Right cardiac atrium (tissue), 5 donors: Measurements from ENCODE around the gene FAM227B. TPM values are rescaled to one million over a fixed set of nuclear protein-coding genes. Genes with fewer than 3 reads are reported as not detected.

Experiments
- ATAC-seq, 2 donors: fragments of 200-7000 bp; cut with Tn5 transposase; one replicate each; pipeline versions ENCODE4 v1.8.0 to v1.9.1; 2020; ENCODE audit warnings: moderate library complexity in 2 of 2, mild to moderate bottlenecking in 1 of 2
- DNase-seq, 3 donors: peaks; one replicate each; pipeline ENCODE4 v3.0.0-alpha.2; 2020
- H3K27ac ChIP-seq: one replicate; pipeline ENCODE4 v1.5.1; 2013; ENCODE audit warnings: mild to moderate bottlenecking, low read length, control low read depth, moderate library complexity
- H3K27me3 ChIP-seq: one replicate; pipeline ENCODE4 v1.6.1; 2013; ENCODE audit not compliant: control insufficient read depth, insufficient read depth
- H3K4me1 ChIP-seq: one replicate; pipeline ENCODE4 v1.6.1; 2013; ENCODE audit warnings: low read length; ENCODE audit not compliant: control insufficient read depth, insufficient read depth
- H3K4me3 ChIP-seq: one replicate; pipeline ENCODE4 v1.5.1; 2013; ENCODE audit warnings: low read length, control low read depth
- H3K9me3 ChIP-seq: one replicate; pipeline ENCODE4 v1.6.1; 2013; ENCODE audit warnings: low read length; ENCODE audit not compliant: control insufficient read depth
- WGBS: extraction: QIAGEN DNeasy Blood & Tissue Kit; methylation state at CpG from one replicate; pipeline ENCODE4 v1.1.7; 2013; 5-methylcytosine and 5-hydroxymethylcytosine counted together
- intact Hi-C, 4 donors: fragments of 100-400 bp; cut with DNase I; formaldehyde crosslinking; loops; one replicate each; pipeline versions ENCODE4 v1.11.0 to v1.14.0; 2022 to 2023
- polyA plus RNA-seq: library from polyadenylated mRNA; stranded (reverse); fragments of 200-250 nt; gene quantifications from one replicate; pipeline ENCODE4 v1.2.3, GENCODE V29; 2013
- total RNA-seq, 4 donors: library from RNA; stranded (reverse); fragmentation: NEBNext Ultra II Directional; extraction: Animal tissue kit (Norgen Biotek cat#: 25700); gene quantifications; one replicate each; pipeline ENCODE4 v1.2.1, GENCODE V29; 2021
- donor health status: healthy with polysubstance abuse.
- donor health status: DM: no; HTN: yes; CAD: no.
- donor health status: DM: no; HTN: no; CAD: no.
- donor health status: DM: no; HTN: yes; CAD: no; lungs with severe emphysema.
- donor health status: DM: yes; HTN: yes; CAD: no.

FAM227B gene
- total and polyA plus RNA-seq, 5 donors, result 9.8 to 19.2 (median 12.4) TPM

DNA sequence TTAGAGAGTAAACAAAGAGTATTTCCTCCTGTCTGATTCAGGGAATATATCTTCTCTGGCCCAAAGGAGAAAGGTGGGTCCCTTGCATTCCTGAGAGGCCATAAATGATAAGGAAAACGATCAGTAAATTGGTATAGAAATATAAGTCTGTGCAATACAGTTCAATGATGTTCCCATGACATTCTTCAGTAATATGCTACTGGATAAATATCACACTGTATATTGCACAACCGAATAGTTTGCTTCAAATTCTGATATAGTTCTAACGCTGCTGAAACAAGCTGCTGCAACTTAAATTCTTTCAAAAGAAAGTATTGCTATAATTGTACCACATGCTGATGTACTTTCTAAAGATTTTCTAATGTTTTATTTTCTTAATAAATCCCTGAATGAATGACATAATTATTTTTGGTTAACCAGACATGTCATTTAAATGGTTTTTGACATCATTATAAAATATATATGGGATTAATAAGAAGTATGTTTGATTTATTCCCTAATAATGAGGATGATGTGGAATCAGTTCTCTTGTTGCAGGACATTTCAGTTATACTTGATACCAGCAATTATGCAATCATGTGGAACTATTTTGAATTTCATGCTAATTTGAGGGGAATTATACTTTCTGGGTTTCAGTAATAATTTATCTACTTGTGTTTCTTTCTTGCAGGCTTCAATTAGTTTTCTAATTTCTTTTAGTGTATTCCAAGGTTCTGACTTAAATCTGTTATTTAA lies 152.7 kb downstream of the FAM227B start:
- Histone ChIP-seq H3K27ac (no peak overlapping the region), H3K4me1 (peaks cover 2% of the 10 kb centered on the region), H3K9me3 (no peaks in the 10 kb centered on the region), H3K27me3 (no peaks in the 10 kb centered on the region), H3K4me3 (no peak overlapping the region)
- 62% methylated on average over 3 of the region's 3 CpGs for WGBS
- DNase-seq, result no peak
- no peak for ATAC-seq
- intact Hi-C loops, result loop anchor here in 1 of 4 donors (10.0 kb wide), 1 partner anchor 537 kb away; no protein-coding TSS in a partner anchor

DNA sequence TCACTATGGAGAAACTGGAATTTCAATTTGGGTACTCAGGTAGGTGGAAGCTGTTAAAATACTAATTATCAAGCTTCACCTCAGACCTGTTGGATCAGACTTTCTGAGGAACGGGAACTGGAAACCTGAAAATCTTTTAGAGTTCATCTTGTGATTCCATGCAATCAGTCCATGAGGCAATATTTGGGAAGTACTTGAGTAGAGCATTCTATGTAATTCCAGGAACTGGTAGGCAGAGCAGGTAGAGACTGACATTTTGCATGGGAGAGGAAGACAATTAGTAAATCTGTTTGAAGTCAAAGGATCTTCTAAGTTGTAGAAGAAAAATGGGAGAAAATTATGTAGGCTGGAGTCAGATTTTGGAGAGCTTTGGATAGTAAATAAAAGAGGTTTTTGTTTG lies 154.5 kb downstream of the FAM227B start:
- Histone ChIP-seq H3K4me1 (no peaks in the 10 kb centered on the region), H3K27ac (no peak overlapping the region)

DNA sequence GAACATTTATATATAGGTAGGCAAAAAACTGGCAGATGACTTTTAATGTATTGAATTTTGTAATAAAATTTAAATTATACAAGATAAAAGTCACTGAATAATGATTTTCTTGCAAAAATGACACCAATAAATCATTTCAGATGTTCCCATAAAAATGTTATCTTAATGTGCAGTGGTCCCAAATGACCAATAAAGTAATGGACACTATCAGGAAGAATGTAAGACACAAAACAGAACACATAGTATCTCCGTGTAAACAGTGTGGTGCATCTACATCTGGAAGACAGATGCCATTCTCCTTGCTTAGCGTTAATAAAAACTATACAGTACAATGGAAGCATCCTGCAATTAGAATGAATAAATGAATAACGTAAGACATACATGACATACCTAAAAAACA lies 156.1 kb downstream of the FAM227B start:
- H3K27me3 ChIP-seq, result no peaks in the 10 kb centered on the region
- H3K27ac ChIP-seq, result no peak overlapping the region
- H3K4me3 ChIP-seq, result no peak overlapping the region
- intact Hi-C loops, result loop anchor here in 1 of 4 donors (10.0 kb wide), 1 partner anchor 540 kb away; no protein-coding TSS in a partner anchor
- 72% methylated on average over 3 of the region's 3 CpGs for WGBS
- ATAC-seq (no peak), DNase-seq (no peak)
- no peaks in the 10 kb centered on the region for H3K4me1 ChIP-seq
- H3K9me3 ChIP-seq, result no peaks in the 10 kb centered on the region

More for the DNA sequence above, 154.5 kb downstream of the FAM227B start:
- no peak for DNase-seq
- Histone ChIP-seq H3K4me3 (no peak overlapping the region), H3K9me3 (no peaks in the 10 kb centered on the region), H3K27me3 (no peaks in the 10 kb centered on the region)
- no peak for ATAC-seq
- whole genome bisulfite sequencing, result 89% methylated on average over 1 of the region's 1 CpG
- intact Hi-C loops, result loop anchor here in 1 of 4 donors (10.0 kb wide), 1 partner anchor 539 kb away; no protein-coding TSS in a partner anchor

DNA sequence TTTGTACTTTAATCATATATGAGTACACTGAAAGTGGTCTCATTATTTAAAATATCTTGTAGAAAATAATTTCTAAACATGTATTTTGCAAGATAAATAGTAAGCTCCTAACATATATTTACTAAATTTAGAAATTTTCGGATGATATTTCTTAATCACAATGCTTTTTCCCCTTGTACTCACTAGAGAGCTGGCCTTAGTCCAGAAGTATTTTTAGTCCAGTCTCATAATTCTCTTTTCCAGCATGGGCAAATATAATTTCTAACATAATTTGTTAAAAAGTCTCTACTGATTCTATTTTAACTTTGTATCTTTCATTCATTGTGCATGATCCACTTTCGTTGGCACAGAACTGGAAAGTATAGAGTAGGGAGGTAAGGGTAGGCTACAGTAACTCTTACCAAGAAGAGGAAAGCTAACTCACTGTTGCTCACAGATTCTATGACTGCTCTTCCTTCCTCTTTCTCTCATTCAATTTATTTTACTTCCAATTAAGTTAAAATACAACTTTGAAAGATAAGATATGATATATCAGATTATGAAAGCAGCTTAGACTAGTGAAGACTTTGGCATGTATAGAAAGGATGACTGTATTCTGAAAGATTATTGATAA lies 158.3 kb downstream of the FAM227B start:
- H3K27ac ChIP-seq, result no peak overlapping the region
- no peak overlapping the region for H3K4me3 ChIP-seq
- H3K9me3 ChIP-seq, result no peaks in the 10 kb centered on the region
- ATAC-seq (peak in 1 of 2 donors; percentile 36), DNase-seq (no peak)
- intact Hi-C loops, result loop anchor here in 1 of 4 donors (10.0 kb wide), 1 partner anchor 542 kb away; no protein-coding TSS in a partner anchor
- H3K4me1 ChIP-seq, result no peaks in the 10 kb centered on the region
- WGBS, result 29% methylated on average over 2 of the region's 2 CpGs
- no peaks in the 10 kb centered on the region for H3K27me3 ChIP-seq

DNA sequence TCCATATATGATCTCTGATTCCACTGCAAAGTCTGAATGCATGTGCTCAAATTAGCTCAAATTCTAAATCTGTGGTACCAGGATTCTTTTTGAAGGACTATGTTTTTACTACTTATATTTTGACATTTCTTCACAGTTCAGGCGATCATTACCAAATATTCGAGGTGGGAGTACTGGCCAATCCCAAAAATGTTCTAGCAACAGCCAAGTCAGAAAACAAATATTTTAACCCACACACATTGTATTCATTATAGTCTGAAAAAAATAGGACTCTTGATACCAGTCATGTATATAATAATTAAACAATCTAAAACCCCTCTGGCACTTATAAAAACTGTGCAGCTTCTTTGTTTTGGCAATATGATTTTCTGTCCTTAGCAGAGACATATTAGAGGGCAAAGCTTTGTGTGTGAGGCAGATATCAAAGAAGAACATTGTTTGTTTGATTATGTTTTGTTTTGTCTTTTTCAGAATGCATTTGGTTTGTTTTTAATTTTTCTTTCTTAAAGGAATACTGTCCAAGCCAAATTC lies 160.1 kb downstream of the FAM227B start:
- no peaks in the 10 kb centered on the region for H3K4me1 ChIP-seq
- H3K4me3 ChIP-seq, result no peak overlapping the region
- WGBS, result 60% methylated on average over 2 of the region's 2 CpGs
- H3K27me3 ChIP-seq, result no peaks in the 10 kb centered on the region
- H3K9me3 ChIP-seq, result no peaks in the 10 kb centered on the region
- H3K27ac ChIP-seq, result no peak overlapping the region
- no peak for DNase-seq
- no peak for ATAC-seq
- intact Hi-C loops, result loop anchor here in 1 of 4 donors (10.0 kb wide), 1 partner anchor 544 kb away; no protein-coding TSS in a partner anchor

DNA sequence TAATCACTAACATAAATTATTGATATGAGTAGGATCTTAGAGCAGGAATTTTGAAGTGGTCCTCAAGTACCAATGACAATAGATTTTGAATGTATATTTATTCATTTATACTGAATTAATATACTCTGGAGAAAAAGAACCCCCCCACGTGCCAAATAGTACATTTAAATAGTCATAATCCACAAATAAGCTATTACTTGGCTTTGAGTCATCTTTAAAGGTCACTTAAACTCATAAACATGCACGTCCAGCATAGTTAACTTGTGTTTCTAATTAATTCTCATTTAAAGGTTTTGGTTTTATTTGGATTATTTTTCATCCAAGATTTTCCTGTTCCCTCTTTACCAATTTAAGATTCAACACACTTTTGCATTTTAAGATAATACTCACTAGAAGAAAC lies 162.5 kb downstream of the FAM227B start:
- no peak for DNase-seq
- H3K4me1 ChIP-seq, result no peaks in the 10 kb centered on the region
- no peak for ATAC-seq
- no peak overlapping the region for H3K4me3 ChIP-seq
- intact Hi-C loops, result no loop called here
- H3K27me3 ChIP-seq, result no peaks in the 10 kb centered on the region
- WGBS, result 26% methylated on average over 2 of the region's 2 CpGs
- no peaks in the 10 kb centered on the region for H3K9me3 ChIP-seq
- no peak overlapping the region for H3K27ac ChIP-seq

DNA sequence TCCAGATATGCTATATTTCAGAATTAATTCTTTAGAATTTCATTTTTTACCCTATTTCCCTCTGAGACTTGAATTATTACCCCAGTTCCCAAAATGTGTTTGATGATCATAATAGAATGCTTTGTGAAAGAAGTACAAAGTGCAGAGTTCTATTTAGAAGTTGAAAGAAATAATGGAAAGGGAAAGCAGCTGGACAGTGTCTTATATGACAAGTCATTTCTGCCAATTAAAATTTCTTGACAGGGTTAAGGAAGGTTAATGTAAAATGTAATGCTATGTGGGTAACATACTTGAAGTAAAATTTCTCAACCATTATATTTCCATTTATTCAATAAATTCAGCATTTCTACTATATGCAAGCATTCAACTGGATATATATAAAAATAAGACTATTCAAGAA lies 164.5 kb downstream of the FAM227B start:
- ATAC-seq, result no peak
- H3K4me1 ChIP-seq, result no peaks in the 10 kb centered on the region
- H3K9me3 ChIP-seq, result no peaks in the 10 kb centered on the region
- H3K27me3 ChIP-seq, result no peaks in the 10 kb centered on the region
- intact Hi-C loops, result no loop called here
- H3K4me3 ChIP-seq, result no peak overlapping the region
- H3K27ac ChIP-seq, result no peak overlapping the region
- DNase-seq, result no peak

DNA sequence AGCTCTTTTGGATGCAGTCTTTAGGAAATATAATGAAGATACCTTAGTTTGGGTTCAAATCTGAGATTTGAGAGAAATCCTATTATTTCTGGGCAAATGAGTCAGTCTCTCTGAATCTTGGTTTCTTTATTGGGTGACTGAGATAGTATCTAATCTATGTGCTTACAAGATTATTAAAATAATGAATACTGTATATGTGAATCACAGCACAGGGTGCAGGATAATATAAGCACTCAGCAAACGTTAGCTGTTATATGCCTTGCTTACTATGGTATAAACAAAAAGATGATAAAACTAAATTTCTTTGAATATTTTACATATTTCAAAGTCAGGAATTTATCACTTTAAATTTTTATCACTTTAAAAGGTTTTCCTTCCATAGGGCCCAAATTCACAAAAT lies 168.0 kb downstream of the FAM227B start:
- ATAC-seq (no peak), DNase-seq (no peak)
- 83% methylated on average over 1 of the region's 1 CpG for WGBS
- Histone ChIP-seq H3K27me3 (no peaks in the 10 kb centered on the region), H3K9me3 (no peaks in the 10 kb centered on the region), H3K4me3 (no peak overlapping the region), H3K4me1 (no peaks in the 10 kb centered on the region), H3K27ac (no peak overlapping the region)
- intact Hi-C loops, result no loop called here

DNA sequence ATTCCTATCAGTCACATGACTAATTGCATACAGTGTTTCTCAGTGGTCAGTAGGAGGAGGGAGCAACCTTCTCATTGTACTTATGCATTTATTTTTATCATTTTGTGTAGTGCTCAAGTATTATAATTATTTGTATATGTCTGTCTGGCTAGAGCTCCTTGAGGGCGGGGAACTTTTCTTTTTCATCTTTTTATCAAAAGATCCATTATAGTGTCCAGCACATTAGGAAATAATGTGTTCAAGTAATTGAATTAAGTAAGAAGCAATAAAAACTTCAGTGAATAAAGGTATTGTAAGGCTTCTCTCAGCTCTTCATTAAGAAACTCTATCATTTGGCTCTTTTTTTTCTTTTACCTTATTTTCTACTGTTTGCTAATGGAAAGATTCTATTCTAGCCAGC lies 178.8 kb downstream of the FAM227B start:
- ATAC-seq, result no peak
- no peak for DNase-seq
- Histone ChIP-seq H3K4me1 (no peaks in the 10 kb centered on the region), H3K4me3 (no peak overlapping the region), H3K27me3 (no peaks in the 10 kb centered on the region), H3K27ac (no peak overlapping the region), H3K9me3 (no peaks in the 10 kb centered on the region)
- 93% methylated on average over 1 of the region's 1 CpG for WGBS
- intact Hi-C loops, result no loop called here

DNA sequence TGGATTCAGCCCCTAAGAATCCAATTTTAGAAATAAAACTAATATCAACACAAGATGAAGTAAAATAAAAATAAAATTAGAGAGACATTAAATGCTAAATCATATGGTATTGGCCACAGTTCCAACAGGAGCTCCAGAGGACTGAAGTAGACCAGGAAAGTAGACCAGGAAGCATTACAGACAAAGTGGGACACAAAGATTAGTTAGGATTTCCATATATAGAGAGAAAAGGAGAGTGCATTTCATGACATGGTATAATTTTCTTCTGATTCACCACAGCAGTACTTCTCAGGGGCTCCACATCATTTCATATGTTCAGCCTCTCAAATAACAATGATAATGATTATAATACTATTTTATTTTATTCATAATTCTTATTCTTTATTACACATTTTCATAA lies 179.3 kb downstream of the FAM227B start:
- H3K9me3 ChIP-seq, result no peaks in the 10 kb centered on the region
- intact Hi-C loops, result no loop called here
- no peaks in the 10 kb centered on the region for H3K27me3 ChIP-seq
- DNase-seq (no peak), ATAC-seq (no peak)
- H3K4me3 ChIP-seq, result no peak overlapping the region
- no peak overlapping the region for H3K27ac ChIP-seq
- H3K4me1 ChIP-seq, result no peaks in the 10 kb centered on the region

DNA sequence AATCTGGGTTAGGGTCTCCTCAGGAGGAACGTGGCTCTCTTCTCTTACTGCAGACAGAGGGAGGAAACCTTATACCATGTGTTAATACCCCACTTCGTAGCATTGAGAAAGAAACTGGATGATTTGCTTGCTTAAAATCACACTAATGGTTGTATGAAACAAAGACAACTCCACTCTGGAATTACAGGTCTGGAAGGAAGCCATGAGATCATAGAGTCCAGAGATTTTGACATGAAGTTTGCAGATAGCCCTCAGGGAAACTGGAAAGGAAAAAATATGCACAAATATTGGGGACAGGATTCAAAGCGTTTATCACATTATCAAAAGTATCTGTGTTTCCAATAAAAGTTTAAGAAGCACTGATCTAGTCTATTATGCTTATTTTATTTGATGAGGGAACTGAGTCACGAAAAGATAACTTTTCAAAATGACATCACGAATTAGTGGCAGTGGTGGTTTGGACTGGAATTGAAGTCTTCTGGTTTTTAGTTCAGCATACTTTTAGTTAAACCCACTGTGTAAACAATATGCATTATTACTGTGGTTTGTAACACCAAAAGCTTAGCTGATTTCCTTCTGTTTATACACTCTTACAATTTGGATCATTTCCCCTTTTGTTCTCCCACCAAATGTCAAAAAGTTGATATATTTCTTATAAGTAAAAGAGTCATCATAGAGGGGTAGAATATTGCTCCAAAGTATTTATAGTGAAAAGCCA lies 180.8 kb downstream of the FAM227B start:
- WGBS, result 70% methylated on average over 5 of the region's 5 CpGs
- H3K4me1 ChIP-seq, result no peaks in the 10 kb centered on the region
- H3K27ac ChIP-seq, result no peak overlapping the region
- H3K9me3 ChIP-seq, result no peaks in the 10 kb centered on the region
- intact Hi-C loops, result no loop called here
- no peak for ATAC-seq
- no peaks in the 10 kb centered on the region for H3K27me3 ChIP-seq
- DNase-seq, result no peak
- H3K4me3 ChIP-seq, result no peak overlapping the region
